ENCODE results near the gene EPHB6. TPM values are rescaled to one million over a fixed set of nuclear protein-coding genes. Genes with fewer than 3 reads are reported as not detected.

EPHB6 gene
- total RNA-seq, 3 donors from 2014 or later, result 5.2 to 29.8 (median 29.6) TPM

DNA sequence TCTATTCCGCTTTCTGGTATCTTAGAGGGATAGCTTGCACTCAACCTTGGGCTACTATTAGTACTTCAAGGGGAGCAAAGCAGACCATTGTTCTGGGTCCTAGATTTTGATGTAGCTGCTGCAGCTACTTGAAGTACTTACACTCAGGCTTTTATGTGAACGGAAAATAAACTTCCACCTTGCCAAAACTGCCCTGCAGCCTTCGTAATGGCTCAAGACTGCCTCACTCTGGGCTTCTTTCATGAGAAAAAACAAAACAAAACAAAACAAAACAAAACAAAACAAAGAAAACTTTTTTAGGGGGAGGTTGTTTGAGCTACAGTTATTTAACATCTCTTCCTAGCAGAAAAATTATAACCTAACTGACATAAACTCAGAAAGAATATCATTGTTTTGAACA lies 19.4 kb upstream of the EPHB6 start:
- intact Hi-C loops (cut with DNase I; ENCODE audit: low total_unique reads), result no loop called here
- TF ChIP-seq, protein P1, sequence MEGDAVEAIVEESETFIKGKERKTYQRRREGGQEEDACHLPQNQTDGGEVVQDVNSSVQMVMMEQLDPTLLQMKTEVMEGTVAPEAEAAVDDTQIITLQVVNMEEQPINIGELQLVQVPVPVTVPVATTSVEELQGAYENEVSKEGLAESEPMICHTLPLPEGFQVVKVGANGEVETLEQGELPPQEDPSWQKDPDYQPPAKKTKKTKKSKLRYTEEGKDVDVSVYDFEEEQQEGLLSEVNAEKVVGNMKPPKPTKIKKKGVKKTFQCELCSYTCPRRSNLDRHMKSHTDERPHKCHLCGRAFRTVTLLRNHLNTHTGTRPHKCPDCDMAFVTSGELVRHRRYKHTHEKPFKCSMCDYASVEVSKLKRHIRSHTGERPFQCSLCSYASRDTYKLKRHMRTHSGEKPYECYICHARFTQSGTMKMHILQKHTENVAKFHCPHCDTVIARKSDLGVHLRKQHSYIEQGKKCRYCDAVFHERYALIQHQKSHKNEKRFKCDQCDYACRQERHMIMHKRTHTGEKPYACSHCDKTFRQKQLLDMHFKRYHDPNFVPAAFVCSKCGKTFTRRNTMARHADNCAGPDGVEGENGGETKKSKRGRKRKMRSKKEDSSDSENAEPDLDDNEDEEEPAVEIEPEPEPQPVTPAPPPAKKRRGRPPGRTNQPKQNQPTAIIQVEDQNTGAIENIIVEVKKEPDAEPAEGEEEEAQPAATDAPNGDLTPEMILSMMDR (IDR thresholded peaks at IDR 0.05), result no peak
- TF ChIP-seq POLR2AphosphoS5 (IDR thresholded peaks at IDR 0.05) (no peak), POLR2A (IDR thresholded peaks at IDR 0.05) (no peak)
- H3K27me3 ChIP-seq, result no peaks in the 10 kb centered on the region
- H3K4me1 ChIP-seq, result no peaks in the 10 kb centered on the region
- no peak overlapping the region for H3K4me3 ChIP-seq
- no peak for DNase-seq (ENCODE audit: low spot score in 2 of 2)
- no peaks in the 10 kb centered on the region for H3K9me3 ChIP-seq
- no peaks in the 10 kb centered on the region for H3K36me3 ChIP-seq
- H3K27ac ChIP-seq, result no peak overlapping the region

- intact Hi-C loops (cut with DNase I; ENCODE audit: low total_unique reads), result no loop called here
- Histone ChIP-seq H3K27me3 (no peaks in the 10 kb centered on the region), H3K27ac (no peak overlapping the region), H3K9me3 (no peaks in the 10 kb centered on the region), H3K4me3 (no peak overlapping the region), H3K4me1 (no peaks in the 10 kb centered on the region), H3K36me3 (no peaks in the 10 kb centered on the region)
- no peak for DNase-seq (ENCODE audit: low spot score in 2 of 2)
- TF ChIP-seq, protein P1 (IDR thresholded peaks at IDR 0.05), result no peak
- TF ChIP-seq POLR2A (IDR thresholded peaks at IDR 0.05), result no peak
- TF ChIP-seq POLR2AphosphoS5 (IDR thresholded peaks at IDR 0.05), result no peak
Observed at GRCh38 chr7:142836426-142836825, 18.4 kb upstream of the EPHB6 start.

- H3K36me3 ChIP-seq, result no peaks in the 10 kb centered on the region
- intact Hi-C loops (cut with DNase I; ENCODE audit: low total_unique reads), result no loop called here
- no peaks in the 10 kb centered on the region for H3K4me1 ChIP-seq
- DNase-seq (ENCODE audit: low spot score in 2 of 2), result no peak
- no peaks in the 10 kb centered on the region for H3K9me3 ChIP-seq
- H3K27me3 ChIP-seq, result no peaks in the 10 kb centered on the region
- TF ChIP-seq POLR2A (IDR thresholded peaks at IDR 0.05) (no peak), POLR2AphosphoS5 (IDR thresholded peaks at IDR 0.05) (no peak)
- TF ChIP-seq, protein P1 (IDR thresholded peaks at IDR 0.05), result no peak
- H3K27ac ChIP-seq, result no peak overlapping the region
- no peak overlapping the region for H3K4me3 ChIP-seq
Observed at GRCh38 chr7:142838461-142839213, 16.2 kb upstream of the EPHB6 start.

- H3K36me3 ChIP-seq, result no peaks in the 10 kb centered on the region
- no peak overlapping the region for H3K4me3 ChIP-seq
- TF ChIP-seq POLR2A (IDR thresholded peaks at IDR 0.05), result no peak
- TF ChIP-seq, protein P1 (IDR thresholded peaks at IDR 0.05), result no peak
- TF ChIP-seq POLR2AphosphoS5 (IDR thresholded peaks at IDR 0.05), result no peak
- intact Hi-C loops (cut with DNase I; ENCODE audit: low total_unique reads), result no loop called here
- no peak overlapping the region for H3K27ac ChIP-seq
- no peak for DNase-seq (ENCODE audit: low spot score in 2 of 2)
- H3K9me3 ChIP-seq, result no peaks in the 10 kb centered on the region
- H3K27me3 ChIP-seq, result no peaks in the 10 kb centered on the region
- H3K4me1 ChIP-seq, result no peaks in the 10 kb centered on the region
Observed at GRCh38 chr7:142842251-142842766, 12.6 kb upstream of the EPHB6 start.

GRCh38 chr7:142847353-142847752 lies 7.5 kb upstream of the EPHB6 start:
- Histone ChIP-seq H3K4me1 (no peaks in the 10 kb centered on the region), H3K27me3 (no peaks in the 10 kb centered on the region), H3K27ac (no peak overlapping the region), H3K36me3 (no peaks in the 10 kb centered on the region), H3K4me3 (no peak overlapping the region), H3K9me3 (no peaks in the 10 kb centered on the region)
- intact Hi-C loops (cut with DNase I; ENCODE audit: low total_unique reads), result no loop called here
- TF ChIP-seq, protein P1 (IDR thresholded peaks at IDR 0.05), result no peak
- TF ChIP-seq POLR2AphosphoS5 (IDR thresholded peaks at IDR 0.05), result no peak
- TF ChIP-seq POLR2A (IDR thresholded peaks at IDR 0.05), result no peak
- DNase-seq (ENCODE audit: low spot score in 2 of 2), result no peak

Measured in breast epithelium (tissue), 4 donors.